Fibroblast of the aortic adventitia (primary cell): ENCODE results near the gene LRP8. TPM values are rescaled to one million over a fixed set of nuclear protein-coding genes. Genes with fewer than 3 reads are reported as not detected.

Experiments
- DNase-seq: peaks from one replicate; pipeline ENCODE4 v3.0.0-alpha.2; 2010; ENCODE audit warnings: low read depth
- H3K4me3 ChIP-seq: 2 replicates; pipeline ENCODE4 v1.5.1; 2011; ENCODE audit warnings: low read depth, mild to moderate bottlenecking, control low read depth, low read length, moderate library complexity
- total RNA-seq: library from RNA; depleted of rRNA; stranded (reverse); fragments of >200 nt; gene quantifications from 2 replicates; pipeline ENCODE4 v1.2.3, GENCODE V29; 2012; ENCODE audit warnings: low replicate concordance
- TF ChIP-seq, protein P1 (sequence below): IDR thresholded peaks from 2 replicates; pipeline ENCODE4 v1.5.1; 2011; ENCODE audit warnings: mild to moderate bottlenecking, low read length, control low read depth, inconsistent platforms; ENCODE audit not compliant: insufficient read depth

LRP8 gene
- total RNA-seq, 1 donor = 13.6 TPM

DNA sequence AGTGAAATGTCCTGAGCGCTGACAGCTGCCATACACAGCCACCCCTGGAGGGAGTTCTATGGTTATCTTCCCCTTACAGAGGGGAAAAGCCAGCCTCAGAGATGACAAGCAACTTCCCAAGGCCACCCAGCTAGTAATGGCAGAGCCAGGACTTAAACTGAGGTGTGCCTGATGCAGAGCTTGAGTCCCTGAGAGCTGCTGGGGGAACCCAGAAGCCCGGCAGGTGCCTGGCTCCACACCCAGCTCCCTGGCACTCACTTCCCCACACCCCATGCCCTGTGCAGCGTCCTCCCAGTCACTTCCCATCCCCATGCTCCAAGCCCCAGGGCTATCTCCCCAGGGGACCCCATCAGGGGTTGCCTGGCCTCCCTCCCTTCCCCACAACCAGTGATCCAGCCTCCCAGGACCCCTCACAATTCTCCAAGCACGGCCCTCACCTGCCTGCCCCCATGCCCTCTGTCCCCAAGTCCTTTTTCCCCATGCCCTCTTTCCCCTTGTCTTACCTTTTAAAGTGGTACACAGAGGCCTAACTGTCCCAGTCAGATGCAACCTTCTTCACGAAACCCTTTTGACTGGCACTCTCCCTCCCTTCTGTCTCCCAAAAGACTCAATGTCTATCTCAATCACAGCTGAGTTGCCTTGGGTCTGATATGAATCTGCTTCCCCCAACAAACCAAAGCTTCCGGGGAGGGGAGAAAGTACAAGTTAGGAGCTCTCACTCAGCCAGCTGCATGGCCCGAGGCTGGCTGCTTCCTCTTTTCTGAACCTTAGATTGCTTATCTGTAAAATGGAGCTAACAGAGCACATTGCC, 39.8 kb upstream of the LRP8 start:
- no peak for DNase-seq
- H3K4me3 ChIP-seq = no peak overlapping the region
- TF ChIP-seq, protein P1, sequence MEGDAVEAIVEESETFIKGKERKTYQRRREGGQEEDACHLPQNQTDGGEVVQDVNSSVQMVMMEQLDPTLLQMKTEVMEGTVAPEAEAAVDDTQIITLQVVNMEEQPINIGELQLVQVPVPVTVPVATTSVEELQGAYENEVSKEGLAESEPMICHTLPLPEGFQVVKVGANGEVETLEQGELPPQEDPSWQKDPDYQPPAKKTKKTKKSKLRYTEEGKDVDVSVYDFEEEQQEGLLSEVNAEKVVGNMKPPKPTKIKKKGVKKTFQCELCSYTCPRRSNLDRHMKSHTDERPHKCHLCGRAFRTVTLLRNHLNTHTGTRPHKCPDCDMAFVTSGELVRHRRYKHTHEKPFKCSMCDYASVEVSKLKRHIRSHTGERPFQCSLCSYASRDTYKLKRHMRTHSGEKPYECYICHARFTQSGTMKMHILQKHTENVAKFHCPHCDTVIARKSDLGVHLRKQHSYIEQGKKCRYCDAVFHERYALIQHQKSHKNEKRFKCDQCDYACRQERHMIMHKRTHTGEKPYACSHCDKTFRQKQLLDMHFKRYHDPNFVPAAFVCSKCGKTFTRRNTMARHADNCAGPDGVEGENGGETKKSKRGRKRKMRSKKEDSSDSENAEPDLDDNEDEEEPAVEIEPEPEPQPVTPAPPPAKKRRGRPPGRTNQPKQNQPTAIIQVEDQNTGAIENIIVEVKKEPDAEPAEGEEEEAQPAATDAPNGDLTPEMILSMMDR = no peak

DNA sequence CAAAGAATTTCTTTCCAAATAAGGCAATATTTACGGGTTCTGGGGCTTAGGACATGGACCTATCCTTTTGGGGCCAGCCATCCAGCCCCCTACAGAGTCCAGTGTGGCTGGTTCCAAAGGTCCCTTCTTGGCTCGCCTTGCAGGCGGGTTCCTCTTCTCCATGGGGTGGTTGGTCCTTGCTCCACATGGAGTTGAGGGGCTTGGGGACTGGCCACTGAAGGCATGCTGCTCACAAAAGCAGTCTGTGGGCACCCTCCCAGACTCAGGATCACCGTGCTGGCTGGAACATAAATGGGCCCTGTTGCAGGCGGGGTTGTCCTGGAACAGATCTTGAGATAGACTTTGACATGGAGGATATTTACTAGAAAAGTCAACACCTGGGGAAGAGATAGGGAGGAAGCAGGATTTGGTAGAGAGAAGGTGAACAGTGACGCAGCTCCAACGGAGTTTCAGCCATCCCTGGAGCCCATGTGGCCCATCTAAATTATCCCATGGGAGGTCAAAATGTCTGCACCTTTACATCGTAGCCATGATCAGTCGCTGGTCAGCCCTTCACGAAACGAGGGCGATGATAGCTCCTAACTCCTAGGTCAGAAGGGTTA, 39.1 kb upstream of the LRP8 start:
- no peak for DNase-seq
- no peak overlapping the region for H3K4me3 ChIP-seq
- TF ChIP-seq, protein P1 = no peak

DNA sequence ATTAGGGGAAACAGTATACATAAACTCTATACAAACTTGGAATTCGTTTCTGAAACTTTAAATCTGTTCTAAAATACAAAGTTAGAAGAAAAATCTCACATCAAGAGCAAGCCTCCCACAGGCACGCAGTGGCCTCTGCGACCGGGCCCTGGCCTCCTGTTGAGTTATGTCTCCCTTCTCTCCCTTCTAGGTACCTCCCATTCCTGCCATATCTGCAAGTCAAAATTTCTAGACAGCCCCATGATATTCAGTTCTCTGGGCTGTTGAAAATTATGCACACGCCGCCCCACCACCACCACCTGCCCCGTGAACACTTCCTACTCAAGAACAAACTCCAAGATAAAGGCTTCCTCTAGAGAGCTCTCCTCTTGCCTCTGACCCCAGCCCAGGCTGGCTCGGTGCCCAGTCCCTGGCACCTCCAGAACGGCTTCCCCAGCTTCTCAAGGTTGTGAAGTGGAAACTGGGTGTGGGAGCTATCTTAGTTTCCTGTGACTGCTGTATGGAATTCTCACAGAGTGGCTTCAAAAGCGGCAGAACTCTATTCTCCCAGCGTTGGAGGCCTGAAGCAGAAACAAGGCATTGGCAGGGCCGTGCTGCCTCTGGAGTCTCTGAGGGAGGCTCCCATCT, 37.7 kb upstream of the LRP8 start:
- TF ChIP-seq, protein P1 = no peak
- no peak for DNase-seq
- no peak overlapping the region for H3K4me3 ChIP-seq

DNA sequence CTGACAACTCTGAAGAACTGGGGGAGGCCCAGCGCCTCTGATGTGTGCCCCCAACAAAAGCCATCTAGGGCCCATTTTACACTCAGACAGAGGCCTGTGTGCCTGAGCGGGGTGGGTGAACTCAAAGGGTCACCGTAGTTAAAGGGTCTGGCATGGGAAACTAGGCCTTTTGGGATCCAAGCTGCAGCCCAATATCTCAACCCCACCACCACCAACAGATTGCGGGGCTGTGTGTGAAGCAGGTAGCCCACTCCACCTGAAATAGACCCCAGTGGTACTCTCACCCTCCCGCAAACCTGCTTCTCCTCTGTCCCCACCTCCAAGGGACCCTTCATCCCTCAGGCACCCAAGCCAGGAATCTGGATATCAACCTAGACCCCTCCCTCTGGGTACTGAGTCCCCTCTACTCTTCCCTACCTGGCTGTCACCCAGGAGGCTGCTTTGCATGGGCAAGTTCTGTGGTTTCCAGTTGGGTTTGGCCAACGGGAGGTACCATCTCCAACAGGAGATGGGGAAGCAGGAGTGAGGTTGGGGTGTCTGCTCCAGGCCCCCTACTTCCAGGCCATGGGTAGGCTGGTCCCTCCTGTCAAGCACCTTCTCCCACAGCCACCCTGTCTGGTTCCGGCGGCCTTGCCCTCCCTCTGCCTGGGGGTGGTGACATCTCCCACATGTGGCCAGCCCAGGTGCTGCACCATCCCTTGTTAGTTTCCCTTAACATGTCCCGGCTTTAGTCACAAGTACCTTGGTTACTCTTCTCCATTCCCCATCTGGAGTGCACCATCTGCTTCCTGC, 35.2 kb upstream of the LRP8 start:
- no peak for DNase-seq
- no peak overlapping the region for H3K4me3 ChIP-seq
- TF ChIP-seq, protein P1 = no peak

DNA sequence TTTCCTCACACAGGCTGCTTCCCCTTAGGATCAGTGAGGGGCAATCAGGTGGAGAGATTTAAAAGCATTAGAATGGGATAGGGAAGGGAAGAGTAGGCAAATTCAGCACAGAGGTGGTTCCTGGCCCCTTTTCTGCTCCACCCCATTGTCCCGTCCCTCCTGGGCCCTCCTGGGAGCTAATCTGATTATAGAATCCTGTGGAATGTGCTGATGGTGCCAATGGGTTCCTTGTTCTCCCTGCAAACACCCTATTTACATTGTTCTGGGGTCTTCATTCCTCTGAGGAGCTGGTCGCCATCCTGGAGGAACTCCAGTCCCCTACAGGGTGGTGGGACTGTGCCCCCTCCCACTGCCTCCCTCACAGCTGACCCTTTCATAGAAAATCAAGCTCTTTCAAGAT, 34.4 kb upstream of the LRP8 start:
- DNase-seq = no peak
- H3K4me3 ChIP-seq = no peak overlapping the region
- TF ChIP-seq, protein P1 = no peak

DNA sequence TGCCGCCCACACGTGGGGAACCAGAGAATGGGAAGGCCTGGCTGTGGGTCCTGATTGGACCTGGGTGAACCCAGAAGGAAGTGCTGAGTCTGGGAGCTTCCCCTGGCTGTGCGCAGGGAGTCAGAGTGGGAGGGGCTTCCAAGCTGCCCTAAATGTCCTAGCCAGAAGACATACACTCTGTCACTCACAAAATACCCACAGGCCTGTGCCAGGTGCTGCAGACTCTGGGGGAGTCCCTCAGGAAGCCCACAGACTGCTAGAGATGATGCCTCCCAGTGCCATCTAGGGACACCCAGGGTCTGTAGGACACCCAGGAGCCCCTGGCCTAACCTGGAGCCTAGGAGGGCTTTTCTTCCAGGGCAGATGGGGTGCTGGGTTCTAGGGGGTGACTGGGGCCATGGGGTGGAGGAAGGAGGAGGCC, 33.7 kb upstream of the LRP8 start:
- TF ChIP-seq, protein P1 = no peak
- DNase-seq = no peak
- H3K4me3 ChIP-seq = no peak overlapping the region
